HG03432 (cell line): ENCODE measurements around the gene SCRN1.

Experiments used
- ATAC-seq: cut with Tn5 transposase; IDR thresholded peaks from one replicate; pipeline ENCODE4 v1.9.1; 2021; ENCODE audit warnings: mild to moderate bottlenecking, moderate library complexity; ENCODE audit not compliant: unreplicated experiment

The SCRN1 gene

GRCh38 chr7:29989257-29989995 is at the start of gene SCRN1:
Gene SCRN1, minus strand, starts transcription at chr7:29989801. Its CDS starts 20,734 bp downstream, at chr7:29969067.
- ATAC-seq: peak; percentile 51

- no peak for ATAC-seq
These were observed 48.8 kb upstream of the SCRN1 start for GRCh38 chr7:30038196-30038980.

- no peak for ATAC-seq
These were observed 46.6 kb upstream of the SCRN1 start for GRCh38 chr7:30036220-30036619.

GRCh38 chr7:30034501-30034900 is 44.9 kb upstream of the SCRN1 start:
- no peak for ATAC-seq

GRCh38 chr7:30032310-30033125 is 42.9 kb upstream of the SCRN1 start:
- ATAC-seq: no peak

- no peak for ATAC-seq
These were observed 40.1 kb upstream of the SCRN1 start for GRCh38 chr7:30029696-30030095.

GRCh38 chr7:30028749-30029635 is 39.4 kb upstream of the SCRN1 start:
- ATAC-seq: peak; percentile 23

GRCh38 chr7:30028216-30028748 is 38.7 kb upstream of the SCRN1 start, which contains the start of gene PLEKHA8:
Gene PLEKHA8, plus strand, starts transcription at chr7:30028412. Its CDS starts 351 bp downstream, at chr7:30028763.
- ATAC-seq: peak; percentile 53

GRCh38 chr7:30027740-30028215 is 38.2 kb upstream of the SCRN1 start:
- no peak for ATAC-seq

- ATAC-seq: peak; percentile 19
These were observed 37.5 kb upstream of the SCRN1 start for GRCh38 chr7:30027065-30027456.

- peak; percentile 73 for ATAC-seq
These were observed 36.8 kb upstream of the SCRN1 start, which contains the start of gene FKBP14 for GRCh38 chr7:30026229-30027064. Gene FKBP14, minus strand, starts transcription at chr7:30026702. Its CDS starts 194 bp downstream, at chr7:30026508.

GRCh38 chr7:30023524-30023923 is 33.9 kb upstream of the SCRN1 start:
- no peak for ATAC-seq

GRCh38 chr7:30022991-30023390 is 33.4 kb upstream of the SCRN1 start:
- no peak for ATAC-seq

- ATAC-seq: no peak
These were observed 30.9 kb upstream of the SCRN1 start for GRCh38 chr7:30020535-30020934.

- ATAC-seq: no peak
These were observed 30.4 kb upstream of the SCRN1 start for GRCh38 chr7:30019960-30020359.

GRCh38 chr7:30019387-30019786 is 29.8 kb upstream of the SCRN1 start:
- no peak for ATAC-seq

GRCh38 chr7:30018451-30018850 is 28.9 kb upstream of the SCRN1 start:
- no peak for ATAC-seq

GRCh38 chr7:30012757-30013156 is 23.2 kb upstream of the SCRN1 start:
- no peak for ATAC-seq

GRCh38 chr7:30010021-30010420 is 20.4 kb upstream of the SCRN1 start:
- no peak for ATAC-seq
